ENCODE measurements around the gene POC5.
"Not testable (repeated sequence)": the region's sequence is repeated elsewhere in the genome, so short reads cannot be mapped to it uniquely, and the experiment has no call there.

The POC5 gene

DNA sequence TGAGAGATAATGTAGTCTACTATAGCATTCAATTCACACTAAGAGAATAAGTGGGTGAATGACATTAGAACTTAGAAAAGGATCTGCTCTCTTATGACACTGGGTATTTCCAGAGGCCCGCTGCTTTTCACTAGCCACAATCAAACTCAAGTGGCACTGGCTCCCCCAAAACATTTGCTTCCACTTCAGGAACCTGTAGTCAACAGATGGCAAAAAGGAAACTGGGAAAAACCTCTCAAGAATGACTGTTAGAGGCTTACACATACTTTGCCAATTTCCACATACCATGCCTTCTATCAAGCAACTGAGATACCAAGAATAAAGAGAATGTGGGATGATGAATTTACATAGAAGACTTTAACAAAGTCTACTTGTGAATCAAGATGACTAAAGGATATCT, 11.2 kb downstream of the POC5 start:
- no peak for ATAC-seq

DNA sequence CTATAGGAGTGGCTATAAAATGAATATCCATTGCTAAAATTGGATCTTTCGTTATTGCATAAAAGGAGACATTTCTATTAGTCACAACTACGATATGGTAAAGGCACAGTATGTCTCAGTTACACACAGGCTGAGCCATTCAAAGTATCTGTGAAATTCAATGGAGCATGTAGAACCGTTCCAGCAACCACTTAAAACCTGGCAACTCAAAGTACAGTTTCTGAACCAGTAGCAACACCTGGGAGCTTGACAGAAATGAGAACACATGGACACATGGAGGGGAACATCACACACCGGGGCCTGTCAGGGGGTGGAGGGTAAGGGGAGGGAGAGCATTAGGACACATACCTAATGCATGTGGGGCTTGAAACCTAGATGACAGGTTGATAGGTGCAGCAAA, 15.4 kb downstream of the POC5 start:
- ATAC-seq, result no peak

GRCh38 chr5:75695472-75696351, 21.5 kb downstream of the POC5 start:
- ATAC-seq, result not testable (repeated sequence)

- ATAC-seq, result no peak
Observed at GRCh38 chr5:75694781-75695180, 22.5 kb downstream of the POC5 start.

DNA sequence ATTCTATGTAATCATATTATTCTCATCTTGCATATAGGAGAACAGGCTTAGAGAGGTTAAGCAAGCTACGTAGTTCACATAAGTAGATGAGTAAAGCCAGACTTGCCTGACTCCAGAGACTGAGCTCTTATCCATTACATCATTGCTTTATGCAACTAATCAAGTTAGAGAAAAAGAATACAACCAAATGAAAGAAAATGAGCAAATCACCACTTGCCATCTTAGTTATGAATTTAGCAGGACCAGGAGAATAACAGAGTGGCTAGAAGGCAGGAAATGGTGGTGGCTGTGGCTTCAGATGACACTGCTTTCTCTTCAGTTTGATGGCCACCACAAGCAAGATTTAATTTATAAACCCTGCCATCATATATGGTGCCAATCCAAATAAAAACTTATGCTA, 26.6 kb downstream of the POC5 start:
- peak; percentile 25 to 38 for ATAC-seq

DNA sequence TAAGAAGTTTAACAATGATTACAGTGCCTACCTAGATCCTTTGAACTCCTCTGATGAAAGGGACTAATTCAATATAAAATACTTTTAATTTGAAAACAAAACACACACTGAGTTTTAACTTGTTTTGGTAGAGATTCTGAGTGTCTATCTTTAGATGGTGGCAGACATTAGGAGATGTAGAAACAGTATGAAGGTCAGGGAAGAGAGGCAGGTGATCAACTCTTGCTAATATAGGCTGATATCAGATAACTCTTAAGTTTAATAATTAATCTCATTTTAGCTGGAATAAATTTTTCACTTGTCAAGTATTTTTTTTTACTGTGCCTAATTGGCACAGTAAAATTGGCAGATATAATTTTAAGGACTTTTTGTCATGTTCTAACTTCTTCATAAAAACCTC, 30.8 kb downstream of the POC5 start:
- no peak for ATAC-seq

GRCh38 chr5:75685141-75685540, 32.1 kb downstream of the POC5 start:
- no peak for ATAC-seq

- no peak for ATAC-seq
Observed at GRCh38 chr5:75681125-75681830, 36.0 kb downstream of the POC5 start.

DNA sequence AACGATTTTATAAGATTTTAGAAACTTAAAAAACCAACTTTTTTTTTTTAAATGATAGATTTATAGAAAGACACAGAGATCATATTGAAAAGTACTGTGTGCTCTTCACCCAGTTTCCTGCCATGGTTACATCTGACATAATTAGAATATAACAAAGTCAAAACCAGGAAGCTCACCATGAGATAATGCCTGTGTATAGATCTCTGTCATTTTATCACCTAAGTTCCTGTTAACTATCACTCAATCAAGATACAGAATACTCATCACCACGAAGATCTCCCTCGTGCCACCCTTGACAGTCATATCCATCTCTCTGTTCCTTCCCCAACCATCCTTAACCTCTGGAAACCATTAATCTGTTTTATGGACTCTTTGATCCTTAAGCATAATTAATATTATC, 39.1 kb downstream of the POC5 start:
- peak; percentile 76 to 90 for ATAC-seq

DNA sequence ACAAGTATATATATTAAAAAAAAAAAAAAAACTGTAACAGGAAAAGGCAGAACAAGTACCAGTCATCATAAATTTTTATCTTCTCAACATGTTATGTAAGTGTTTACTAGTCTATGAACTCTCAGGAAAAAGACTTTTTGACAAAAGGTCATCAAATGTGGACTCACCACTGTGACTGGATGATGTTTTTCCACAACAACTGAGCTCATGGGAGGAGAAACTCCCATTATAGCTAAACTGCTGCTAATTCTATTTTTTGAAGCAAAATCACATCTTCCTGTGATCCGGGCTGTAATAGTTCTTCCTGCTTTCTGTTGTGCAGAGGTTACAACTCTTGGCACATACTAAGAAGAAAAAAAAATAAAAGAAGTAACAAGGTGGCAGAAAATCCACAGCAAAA, 39.6 kb downstream of the POC5 start:
- no peak for ATAC-seq

DNA sequence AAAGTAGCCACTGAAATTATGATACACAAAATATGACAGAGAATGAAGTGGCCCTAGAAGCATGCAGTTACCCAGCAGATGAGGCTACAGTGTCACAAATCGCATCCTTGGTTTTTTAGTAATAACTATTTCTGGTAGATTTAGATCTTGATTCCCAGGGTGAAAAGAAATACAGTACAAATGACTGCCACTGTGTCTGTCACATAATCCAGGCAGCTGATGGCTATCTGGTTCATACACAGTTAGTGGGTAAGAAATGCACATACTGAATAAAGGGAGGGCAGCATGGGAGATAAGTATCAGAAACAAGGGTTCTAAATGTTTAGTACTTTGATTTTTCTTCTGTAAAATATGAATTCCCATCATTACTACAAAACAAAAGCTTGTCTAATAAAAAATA, 41.5 kb downstream of the POC5 start:
- ATAC-seq, result no peak

- no peak for ATAC-seq
Observed at GRCh38 chr5:75672616-75673015, 44.6 kb downstream of the POC5 start.

DNA sequence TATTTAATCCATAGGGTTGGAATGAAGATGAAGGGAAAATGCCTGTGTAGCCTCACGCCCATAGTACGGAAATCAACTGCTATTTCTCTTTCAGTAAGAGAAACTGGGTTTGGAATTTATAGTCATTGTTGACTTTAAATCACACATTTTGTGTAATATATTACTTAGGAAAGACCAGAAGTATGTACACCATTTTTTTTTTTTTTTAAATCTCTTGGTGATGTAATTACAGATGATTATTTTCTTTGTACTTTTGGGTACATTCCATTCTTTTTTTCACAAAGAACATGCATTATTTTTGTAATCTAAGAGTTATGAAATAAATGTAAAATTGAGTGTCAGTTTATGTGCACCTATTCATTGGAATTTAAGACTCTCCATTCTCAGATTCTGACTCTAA, 45.7 kb downstream of the POC5 start:
- ATAC-seq, result no peak

DNA sequence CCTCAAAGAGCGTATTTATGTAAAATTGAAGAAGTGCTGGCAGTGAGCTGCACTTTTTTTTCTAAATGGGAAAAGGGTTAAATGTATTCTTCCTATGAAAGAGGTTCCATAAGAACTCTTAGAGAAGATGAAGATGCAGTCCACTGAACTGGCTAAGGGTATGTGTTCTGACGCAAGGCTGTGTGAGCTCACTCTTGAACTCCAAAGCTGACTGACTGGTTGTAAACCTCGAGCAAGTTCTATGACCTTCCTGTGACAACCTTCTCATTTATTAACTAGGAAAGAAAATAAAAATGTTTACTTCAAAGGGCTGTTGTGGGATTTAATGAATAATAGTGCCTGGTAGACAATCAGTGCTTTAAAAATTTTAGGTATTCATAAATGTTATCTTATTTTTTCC, 46.7 kb downstream of the POC5 start:
- ATAC-seq, result no peak

DNA sequence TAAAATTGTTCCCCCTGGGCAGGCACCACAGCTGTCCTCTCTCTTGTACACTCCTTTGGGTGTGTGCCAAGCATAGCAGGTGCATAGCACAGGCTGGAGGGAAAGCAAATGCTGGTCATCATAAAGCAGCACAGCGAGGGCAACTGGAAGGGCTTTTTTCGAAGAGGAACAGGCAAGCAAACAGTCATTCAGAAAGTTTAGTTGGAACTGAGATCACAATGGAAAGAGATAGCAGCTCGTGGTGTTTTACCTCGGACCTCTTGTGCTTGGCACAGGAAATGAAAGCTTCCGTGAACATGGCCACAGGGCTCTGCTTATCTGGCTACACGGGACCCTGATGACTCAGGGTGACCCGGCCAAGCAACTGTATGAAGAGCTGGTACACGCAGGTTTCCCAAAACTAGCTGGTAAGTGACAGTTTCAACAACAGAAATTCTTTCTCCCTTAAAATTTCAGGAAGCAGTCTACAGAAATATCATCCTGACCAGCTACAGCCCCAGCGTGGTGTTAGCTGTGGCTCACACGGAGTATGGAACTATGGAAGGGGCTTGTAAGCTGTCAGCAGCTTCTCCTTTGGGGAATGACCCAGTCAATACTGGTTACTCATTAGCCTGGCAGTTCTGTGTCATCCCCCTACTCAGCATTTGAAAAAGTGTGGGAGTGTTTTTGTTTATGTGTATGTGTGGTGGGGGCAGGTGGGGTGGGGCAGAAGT, 48.1 kb downstream of the POC5 start:
- ATAC-seq, result peak; percentile 96 to 97

DNA sequence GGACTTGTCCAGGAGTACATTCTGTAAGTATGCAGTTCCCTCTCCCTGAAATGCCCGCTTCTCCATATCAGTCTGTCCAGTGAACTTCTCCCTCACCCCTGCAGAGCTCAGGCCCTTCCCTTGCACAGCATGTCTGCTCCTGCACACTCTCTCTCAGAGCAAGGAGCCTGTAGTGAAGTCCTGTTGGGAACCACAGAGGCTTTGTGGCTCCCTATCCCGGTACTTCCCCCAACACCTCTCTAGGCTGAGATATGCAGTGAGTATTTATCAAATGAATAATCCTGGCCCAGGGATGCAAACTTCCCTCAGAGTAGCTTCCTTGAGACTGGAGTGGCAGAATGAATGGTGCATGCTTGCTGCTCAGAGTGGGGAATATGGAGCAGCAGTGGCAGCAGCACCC, 48.8 kb downstream of the POC5 start:
- no peak for ATAC-seq

DNA sequence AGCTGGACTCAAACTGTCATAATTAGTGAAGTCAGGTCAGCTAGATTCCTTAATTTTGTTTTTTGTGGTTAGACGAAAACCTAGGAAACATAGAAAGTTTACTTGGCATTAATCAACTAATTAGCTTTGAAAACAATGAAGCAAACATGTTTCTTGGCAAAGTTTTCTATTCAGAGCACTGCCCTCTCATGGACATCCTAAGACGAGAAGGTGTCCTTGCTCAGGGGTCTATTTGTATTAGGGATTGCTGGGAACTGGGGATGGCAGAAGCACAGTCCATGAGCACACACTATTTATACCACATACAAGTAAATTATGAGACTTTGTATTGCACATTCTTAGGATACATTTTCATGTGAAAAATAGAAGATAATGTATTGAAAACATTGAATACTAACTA, 49.7 kb downstream of the POC5 start:
- no peak for ATAC-seq

DNA sequence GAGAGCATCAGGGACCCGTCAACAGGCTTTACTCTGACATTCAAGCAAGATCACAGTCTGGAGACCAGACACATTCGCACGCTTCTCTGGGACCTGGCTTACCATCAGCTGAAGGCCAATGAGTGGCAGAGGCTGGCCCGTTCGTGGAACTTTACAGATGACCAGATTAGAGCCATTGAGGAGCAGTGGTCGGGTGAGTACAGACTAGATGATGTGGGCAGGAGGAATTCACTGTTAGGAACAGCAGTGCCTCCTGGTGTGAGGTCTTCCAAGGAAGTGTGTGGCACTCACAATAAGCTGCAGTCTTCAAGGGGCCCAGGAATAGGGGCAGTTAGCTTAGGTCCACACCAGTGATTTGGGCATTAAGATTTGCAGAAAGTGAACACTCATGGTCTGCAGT, 50.4 kb downstream of the POC5 start:
- no peak for ATAC-seq

DNA sequence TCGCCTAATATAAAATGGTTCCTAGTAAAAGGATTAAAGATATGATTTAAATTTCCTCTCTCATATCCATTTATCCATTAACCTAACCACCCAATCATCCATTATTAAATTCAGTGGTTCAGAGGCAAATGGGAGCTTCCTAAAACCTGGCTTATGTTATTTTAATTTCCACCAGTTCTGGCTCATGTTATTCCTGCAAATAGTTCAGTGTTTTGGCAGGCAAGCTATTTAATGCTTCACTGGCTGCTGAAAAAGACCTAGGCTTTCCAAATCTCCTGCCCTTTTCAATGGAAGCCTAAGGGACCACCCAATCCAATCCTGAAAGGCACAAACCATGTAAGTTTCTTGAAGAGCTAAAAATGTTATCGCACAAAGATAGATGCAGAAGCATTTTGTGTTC, 52.3 kb downstream of the POC5 start:
- ATAC-seq, result no peak

- ATAC-seq, result no peak
Observed at GRCh38 chr5:75663579-75664284, 53.5 kb downstream of the POC5 start.

GRCh38 chr5:75662061-75662460, 55.2 kb downstream of the POC5 start:
- ATAC-seq, result no peak

DNA sequence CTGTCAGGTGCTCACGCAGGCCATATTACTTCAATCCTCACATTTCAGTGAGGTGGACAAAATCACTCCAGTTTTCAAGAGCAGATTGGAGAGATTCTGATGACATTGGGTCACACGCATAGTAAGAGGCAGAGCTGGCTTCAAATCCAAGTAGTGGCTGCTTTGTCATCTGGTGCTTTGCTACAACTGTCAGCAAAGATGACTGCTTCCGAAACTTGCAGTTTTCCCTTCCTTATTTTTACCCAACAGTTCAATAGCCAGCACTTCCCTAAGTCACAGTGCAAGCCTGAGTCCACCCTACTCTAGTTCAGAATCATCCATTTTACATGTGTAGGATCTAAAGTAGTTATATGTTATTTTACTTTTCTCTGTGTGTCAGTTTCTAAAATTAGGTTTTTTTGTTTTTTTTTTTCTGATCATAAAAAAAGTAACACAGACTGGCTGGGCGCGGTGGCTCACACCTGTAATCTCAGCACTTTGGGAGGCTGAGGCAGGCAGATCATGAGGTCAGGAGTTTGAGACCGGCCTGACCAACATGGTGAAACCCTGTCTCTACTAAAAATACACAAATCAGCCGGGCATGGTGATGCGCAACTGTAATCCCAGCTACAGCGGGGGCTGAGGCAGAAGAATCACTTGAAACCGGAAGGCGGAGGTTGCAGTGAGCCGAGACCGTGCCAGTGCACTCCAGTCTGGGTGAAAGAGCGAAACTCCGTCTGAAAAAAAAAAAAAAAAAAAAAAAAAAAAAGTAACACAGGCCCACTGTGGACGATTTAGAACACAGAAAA, 56.4 kb downstream of the POC5 start:
- ATAC-seq, result no peak
